Panc1 (cell line): ENCODE results near the gene PPP1CA. TPM values are rescaled to one million over a fixed set of nuclear protein-coding genes. Genes with fewer than 3 reads are reported as not detected.

ENCODE experiments used
- ATAC-seq: fragments of 200-7000 bp; cut with Tn5 transposase; 2 replicates; pipeline ENCODE4 v1.9.1; 2020; ENCODE audit warnings: mild to moderate bottlenecking, moderate library complexity
- BruUV-seq: library from RNA; stranded (reverse); fragments of 400-500 nt; replicated peaks from 2 replicates; lab custom pipeline; 2021; lab: Mats Ljungman, UMichigan
- CTCF ChIA-PET: fragments of 300-600 bp; sonication (Branson Sonifier 250); formaldehyde crosslinking; loops from one replicate; lab custom pipeline; 2022; ENCODE audit warnings: antibody characterized with exemption; lab: Charles Lee
- POLR2A ChIA-PET: fragments of 300-600 bp; sonication (Branson Sonifier 250); formaldehyde crosslinking; loops from one replicate; lab custom pipeline; 2022; ENCODE audit warnings: antibody characterized with exemption; lab: Charles Lee
- DNase-seq: peaks from one replicate; pipeline ENCODE4 v3.0.0-alpha.2; 2010; ENCODE audit warnings: low read depth, low spot score
- H3K27ac ChIP-seq: 2 replicates; pipeline ENCODE4 v1.5.1; 2011; ENCODE audit warnings: mild to moderate bottlenecking, low read length, inconsistent platforms
- H3K27me3 ChIP-seq: fragments of 200-500 bp; sonication (Bioruptor generic); 2 replicates; pipeline ENCODE4 v1.6.0; 2014; ENCODE audit warnings: low read length, inconsistent platforms; ENCODE audit not compliant: control insufficient read depth, insufficient read depth
- H3K36me3 ChIP-seq: fragments of 200-500 bp; sonication (Bioruptor generic); 2 replicates; pipeline ENCODE4 v1.5.1; 2014; ENCODE audit warnings: inconsistent platforms, mild to moderate bottlenecking, low read length, moderate library complexity; ENCODE audit not compliant: control insufficient read depth, insufficient read depth
- H3K4me1 ChIP-seq: 2 replicates; pipeline ENCODE4 v1.5.1; 2011; ENCODE audit warnings: inconsistent platforms, mild to moderate bottlenecking, low read length, moderate library complexity; ENCODE audit not compliant: control insufficient read depth, insufficient read depth
- H3K4me3 ChIP-seq, 2 experiments: 2 replicates each; pipeline ENCODE4 v1.5.1; 2011 to 2012; ENCODE audit warnings: low read depth in 2 of 2, low read length in 2 of 2, mild to moderate bottlenecking in 2 of 2, inconsistent platforms in 1 of 2, moderate library complexity in 1 of 2
- H3K9me3 ChIP-seq: fragments of 200-500 bp; sonication (Bioruptor generic); 2 replicates; pipeline ENCODE4 v1.5.1; 2014; ENCODE audit warnings: low read depth, mild to moderate bottlenecking, inconsistent platforms, low read length, moderate library complexity; ENCODE audit not compliant: control insufficient read depth, insufficient read depth
- POLR2AphosphoS5 ChIP-seq: IDR thresholded peaks from 2 replicates; pipeline ENCODE4 v1.6.1; 2012; ENCODE audit warnings: mild to moderate bottlenecking, low read depth, low read length, moderate library complexity
- SIN3A ChIP-seq: IDR thresholded peaks from 2 replicates; pipeline ENCODE4 v1.6.1; 2012; ENCODE audit warnings: low read depth, mild to moderate bottlenecking, low read length, moderate library complexity, borderline replicate concordance; ENCODE audit not compliant: insufficient read depth
- TCF7L2 ChIP-seq: IDR thresholded peaks from 2 replicates; pipeline ENCODE4 v1.6.1; 2011; ENCODE audit warnings: mild to moderate bottlenecking, low read depth, low read length, inconsistent platforms
- in situ Hi-C: cut with HindIII; loops from 2 replicates; pipeline ENCODE4 v1.10.0; 2016; ENCODE audit warnings: low sequenced_read_pairs, low pct_unique_long_range_greater_than_20kb
- intact Hi-C: fragments of 100-400 bp; cut with micrococcal nuclease; formaldehyde crosslinking; loops from one replicate; pipeline ENCODE4 v1.10.0; 2022; ENCODE audit not compliant: unreplicated experiment
- total RNA-seq: library from RNA; stranded (reverse); gene quantifications from one replicate; pipeline ENCODE4 v1.2.1, GENCODE V29; 2021; ENCODE audit not compliant: unreplicated experiment
- TF ChIP-seq, protein P1 (sequence below), 2 experiments: IDR thresholded peaks; 2 replicates each; pipeline ENCODE4 v1.6.1; 2011 to 2012; ENCODE audit warnings: low read depth in 2 of 2, control low read depth in 1 of 2, low read length in 1 of 2, mild to moderate bottlenecking in 1 of 2, moderate library complexity in 1 of 2; ENCODE audit not compliant: insufficient read depth in 1 of 2
- TF ChIP-seq, protein P2 (sequence below): fragments of 450-650 bp; IDR thresholded peaks from 2 replicates; pipeline ENCODE4 v1.5.1; 2017; ENCODE audit warnings: mild to moderate bottlenecking

PPP1CA gene
- total RNA-seq, 1 experiment from 2014 or later: 361 TPM

DNA sequence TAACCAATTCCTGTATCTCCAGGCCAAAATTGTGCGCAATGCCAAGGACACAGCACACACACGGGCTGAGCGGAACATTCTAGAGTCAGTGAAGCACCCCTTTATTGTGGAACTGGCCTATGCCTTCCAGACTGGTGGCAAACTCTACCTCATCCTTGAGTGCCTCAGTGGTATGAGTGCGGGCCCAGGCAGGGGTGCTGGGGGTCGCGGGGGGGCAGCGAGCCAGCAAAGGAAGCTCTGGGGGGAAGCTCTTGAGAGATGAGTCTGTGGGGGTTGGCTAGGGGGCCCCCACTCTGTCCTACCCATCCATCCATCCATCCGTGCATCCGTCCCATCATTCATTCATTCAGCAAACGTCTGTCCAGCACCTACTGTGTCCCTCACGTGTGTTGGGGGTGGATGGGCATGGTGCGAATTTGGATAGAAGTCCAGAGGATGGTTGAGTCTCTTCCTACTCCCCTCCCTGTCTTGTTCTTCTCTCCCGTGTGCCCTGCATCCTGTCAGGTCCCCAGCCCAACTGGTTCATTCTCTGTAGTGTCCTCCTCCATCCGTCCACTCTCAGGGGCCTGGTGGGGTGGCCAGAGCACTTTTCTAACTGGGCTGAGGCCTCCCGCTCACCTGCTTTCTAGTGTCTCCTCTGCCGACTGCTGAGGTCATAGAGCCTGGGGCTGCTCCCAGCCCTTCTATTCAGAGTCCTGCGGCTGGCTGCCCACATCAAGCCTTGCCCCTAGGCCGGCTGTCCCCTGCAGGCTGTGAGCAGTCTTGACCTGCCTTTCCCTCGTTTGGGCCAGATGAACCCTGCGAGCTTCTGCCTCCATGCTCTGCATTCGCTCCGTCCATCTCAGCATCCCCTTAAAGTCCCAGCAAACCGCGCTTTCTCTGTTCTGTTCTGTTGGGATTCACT is 29.9 kb upstream of the PPP1CA start:
- Histone ChIP-seq H3K9me3 (no peaks in the 10 kb centered on the region), H3K27me3 (no peaks in the 10 kb centered on the region), H3K27ac (no peak overlapping the region), H3K4me3 (no peak overlapping the region), H3K4me1 (peaks cover 30% of the 10 kb centered on the region), H3K36me3 (no peaks in the 10 kb centered on the region; the same call in 1 of the 2 replicates)
- DNase-seq (no peak), ATAC-seq (no peak)
- TF ChIP-seq TCF7L2 (no peak), POLR2AphosphoS5 (no peak), SIN3A (no peak)
- TF ChIP-seq, protein P1, sequence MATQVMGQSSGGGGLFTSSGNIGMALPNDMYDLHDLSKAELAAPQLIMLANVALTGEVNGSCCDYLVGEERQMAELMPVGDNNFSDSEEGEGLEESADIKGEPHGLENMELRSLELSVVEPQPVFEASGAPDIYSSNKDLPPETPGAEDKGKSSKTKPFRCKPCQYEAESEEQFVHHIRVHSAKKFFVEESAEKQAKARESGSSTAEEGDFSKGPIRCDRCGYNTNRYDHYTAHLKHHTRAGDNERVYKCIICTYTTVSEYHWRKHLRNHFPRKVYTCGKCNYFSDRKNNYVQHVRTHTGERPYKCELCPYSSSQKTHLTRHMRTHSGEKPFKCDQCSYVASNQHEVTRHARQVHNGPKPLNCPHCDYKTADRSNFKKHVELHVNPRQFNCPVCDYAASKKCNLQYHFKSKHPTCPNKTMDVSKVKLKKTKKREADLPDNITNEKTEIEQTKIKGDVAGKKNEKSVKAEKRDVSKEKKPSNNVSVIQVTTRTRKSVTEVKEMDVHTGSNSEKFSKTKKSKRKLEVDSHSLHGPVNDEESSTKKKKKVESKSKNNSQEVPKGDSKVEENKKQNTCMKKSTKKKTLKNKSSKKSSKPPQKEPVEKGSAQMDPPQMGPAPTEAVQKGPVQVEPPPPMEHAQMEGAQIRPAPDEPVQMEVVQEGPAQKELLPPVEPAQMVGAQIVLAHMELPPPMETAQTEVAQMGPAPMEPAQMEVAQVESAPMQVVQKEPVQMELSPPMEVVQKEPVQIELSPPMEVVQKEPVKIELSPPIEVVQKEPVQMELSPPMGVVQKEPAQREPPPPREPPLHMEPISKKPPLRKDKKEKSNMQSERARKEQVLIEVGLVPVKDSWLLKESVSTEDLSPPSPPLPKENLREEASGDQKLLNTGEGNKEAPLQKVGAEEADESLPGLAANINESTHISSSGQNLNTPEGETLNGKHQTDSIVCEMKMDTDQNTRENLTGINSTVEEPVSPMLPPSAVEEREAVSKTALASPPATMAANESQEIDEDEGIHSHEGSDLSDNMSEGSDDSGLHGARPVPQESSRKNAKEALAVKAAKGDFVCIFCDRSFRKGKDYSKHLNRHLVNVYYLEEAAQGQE (IDR thresholded peaks at IDR 0.05; ENCODE audit: insufficient read depth in 1 of 2, low read depth in 2 of 2, low read length in 1 of 2): no peak
- TF ChIP-seq, protein P2, sequence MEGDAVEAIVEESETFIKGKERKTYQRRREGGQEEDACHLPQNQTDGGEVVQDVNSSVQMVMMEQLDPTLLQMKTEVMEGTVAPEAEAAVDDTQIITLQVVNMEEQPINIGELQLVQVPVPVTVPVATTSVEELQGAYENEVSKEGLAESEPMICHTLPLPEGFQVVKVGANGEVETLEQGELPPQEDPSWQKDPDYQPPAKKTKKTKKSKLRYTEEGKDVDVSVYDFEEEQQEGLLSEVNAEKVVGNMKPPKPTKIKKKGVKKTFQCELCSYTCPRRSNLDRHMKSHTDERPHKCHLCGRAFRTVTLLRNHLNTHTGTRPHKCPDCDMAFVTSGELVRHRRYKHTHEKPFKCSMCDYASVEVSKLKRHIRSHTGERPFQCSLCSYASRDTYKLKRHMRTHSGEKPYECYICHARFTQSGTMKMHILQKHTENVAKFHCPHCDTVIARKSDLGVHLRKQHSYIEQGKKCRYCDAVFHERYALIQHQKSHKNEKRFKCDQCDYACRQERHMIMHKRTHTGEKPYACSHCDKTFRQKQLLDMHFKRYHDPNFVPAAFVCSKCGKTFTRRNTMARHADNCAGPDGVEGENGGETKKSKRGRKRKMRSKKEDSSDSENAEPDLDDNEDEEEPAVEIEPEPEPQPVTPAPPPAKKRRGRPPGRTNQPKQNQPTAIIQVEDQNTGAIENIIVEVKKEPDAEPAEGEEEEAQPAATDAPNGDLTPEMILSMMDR: no peak
- CTCF ChIA-PET: interaction anchor here (1.7 kb wide), 1 partner anchor 30 kb away, joined by 5 read pairs; the partner anchor contains the start of gene PPP1CA
- POLR2A ChIA-PET: no interaction called here
- BruUV-seq: no TSS peak
- in situ Hi-C loops (no loop called here), intact Hi-C loops (no loop called here)

DNA sequence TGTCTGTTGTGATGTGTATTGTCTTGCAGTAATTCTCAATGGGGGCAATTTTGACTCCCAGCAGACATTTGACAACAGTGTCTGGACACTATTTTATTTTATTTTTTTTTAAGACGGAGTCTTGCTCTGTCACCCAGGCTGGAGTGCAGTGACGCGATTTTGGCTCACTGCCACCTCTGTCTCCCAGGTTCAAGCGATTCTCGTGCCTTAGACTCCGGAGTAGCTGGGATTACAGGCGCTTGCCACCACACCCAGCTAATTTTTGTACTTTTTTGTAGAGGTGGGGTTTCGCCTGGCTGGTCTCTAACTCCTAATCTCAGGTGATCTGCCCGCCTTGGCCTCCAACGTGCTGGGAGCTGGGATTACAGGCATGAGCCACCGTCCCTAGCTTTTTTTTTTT is 28.1 kb upstream of the PPP1CA start:
- TF ChIP-seq SIN3A (no peak), POLR2AphosphoS5 (no peak), TCF7L2 (no peak)
- TF ChIP-seq, protein P1 (IDR thresholded peaks at IDR 0.05; ENCODE audit: insufficient read depth in 1 of 2, low read depth in 2 of 2, low read length in 1 of 2): no peak
- TF ChIP-seq, protein P2: no peak
- TSS peak; percentile 84 for BruUV-seq

More for the DNA sequence above, 28.1 kb upstream of the PPP1CA start:
- H3K27ac ChIP-seq: no peak overlapping the region
- no peaks in the 10 kb centered on the region for H3K27me3 ChIP-seq
- H3K36me3 ChIP-seq: no peaks in the 10 kb centered on the region; the same call in 1 of the 2 replicates
- H3K4me1 ChIP-seq: peaks cover 14% of the 10 kb centered on the region
- ATAC-seq (no peak), DNase-seq (no peak)
- H3K9me3 ChIP-seq: no peaks in the 10 kb centered on the region
- H3K4me3 ChIP-seq: no peak overlapping the region
- ChIA-PET CTCF (interaction anchor here (0.6 kb wide), 1 partner anchor 59 kb away, joined by 3 read pairs; no protein-coding TSS in a partner anchor), POLR2A (no interaction called here)
- intact Hi-C loops: no loop called here
- in situ Hi-C loops: no loop called here
